ENCODE measurements around the gene ATP8A2.
"Not testable (repeated sequence)": the region's sequence is repeated elsewhere in the genome, so short reads cannot be mapped to it uniquely, and the experiment has no call there.

The ATP8A2 gene

GRCh38 chr13:25784119-25784518, 412.3 kb downstream of the ATP8A2 start:
- 78 to 100% methylated on average over 1 to 3 of the region's 4 CpGs for WGBS, 2 experiments (ENCODE audit: insufficient coverage in 2 of 2)

DNA sequence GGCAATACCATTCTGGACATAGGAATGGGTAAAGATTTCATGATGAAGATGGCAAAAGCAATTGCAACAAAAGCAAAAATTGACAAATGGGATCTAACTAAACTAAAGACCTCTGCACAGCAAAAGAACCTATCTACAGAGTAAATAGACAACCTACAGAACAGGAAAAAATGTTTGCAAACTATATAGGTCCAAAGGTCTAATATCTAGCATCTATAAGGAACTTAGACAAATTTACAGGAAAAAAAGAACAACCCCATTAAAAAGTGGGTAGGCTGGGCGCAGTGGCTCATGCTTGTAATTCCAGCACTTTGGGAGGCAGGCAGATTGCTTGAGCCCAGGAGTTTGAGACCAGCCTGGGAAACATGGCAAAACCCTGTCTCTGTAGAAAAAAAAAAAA, 418.4 kb downstream of the ATP8A2 start:
- H3K36me3 ChIP-seq (ENCODE audit: control insufficient read depth, insufficient read depth, low read length); H3K4me3 ChIP-seq (ENCODE audit: extremely low read depth, insufficient read depth, low read length, poor library complexity, severe bottlenecking); H3K9me3 ChIP-seq (ENCODE audit: control insufficient read depth, low read length); H3K27ac ChIP-seq (ENCODE audit: low read depth, low read length, severe bottlenecking); H3K4me1 ChIP-seq (ENCODE audit: control insufficient read depth, insufficient read depth, low read length, poor library complexity, severe bottlenecking): not testable (repeated sequence)
- WGBS, 2 experiments (ENCODE audit: insufficient coverage in 2 of 2): 86 to 100% methylated on average over 1 of the region's 1 CpG

More at GRCh38 chr13:25784119-25784518, 412.3 kb downstream of the ATP8A2 start:
- Histone ChIP-seq H3K27ac (ENCODE audit: low read depth, low read length, severe bottlenecking) (no peak overlapping the region), H3K4me3 (ENCODE audit: extremely low read depth, insufficient read depth, low read length, poor library complexity, severe bottlenecking) (no peak overlapping the region), H3K9me3 (ENCODE audit: control insufficient read depth, low read length) (no peaks in the 10 kb centered on the region), H3K36me3 (ENCODE audit: control insufficient read depth, insufficient read depth, low read length) (no peaks in the 10 kb centered on the region), H3K4me1 (ENCODE audit: control insufficient read depth, insufficient read depth, low read length, poor library complexity, severe bottlenecking) (no peaks in the 10 kb centered on the region)

DNA sequence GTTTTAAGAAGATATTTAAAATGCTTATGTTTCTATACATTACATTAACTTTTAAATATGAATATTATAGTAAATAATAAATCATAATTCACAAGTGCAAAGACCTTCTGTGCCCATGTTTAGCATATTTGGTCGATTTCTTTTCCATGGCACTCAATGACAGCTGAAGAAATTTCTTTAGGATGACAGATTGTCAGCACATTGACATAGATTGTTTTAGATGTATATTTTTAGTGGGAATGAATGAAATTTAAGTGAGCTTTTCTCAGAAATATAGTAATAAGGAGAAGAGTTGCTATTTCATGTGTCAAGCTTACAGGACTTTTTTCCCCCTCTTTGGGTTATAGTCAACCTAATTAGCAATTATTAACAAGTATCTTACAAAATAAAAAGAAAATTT, 423.5 kb downstream of the ATP8A2 start:
- H3K4me1 ChIP-seq (ENCODE audit: control insufficient read depth, insufficient read depth, low read length, poor library complexity, severe bottlenecking): no peaks in the 10 kb centered on the region
- WGBS, 2 experiments (ENCODE audit: insufficient coverage in 2 of 2): 100% methylated on average over 1 of the region's 1 CpG

DNA sequence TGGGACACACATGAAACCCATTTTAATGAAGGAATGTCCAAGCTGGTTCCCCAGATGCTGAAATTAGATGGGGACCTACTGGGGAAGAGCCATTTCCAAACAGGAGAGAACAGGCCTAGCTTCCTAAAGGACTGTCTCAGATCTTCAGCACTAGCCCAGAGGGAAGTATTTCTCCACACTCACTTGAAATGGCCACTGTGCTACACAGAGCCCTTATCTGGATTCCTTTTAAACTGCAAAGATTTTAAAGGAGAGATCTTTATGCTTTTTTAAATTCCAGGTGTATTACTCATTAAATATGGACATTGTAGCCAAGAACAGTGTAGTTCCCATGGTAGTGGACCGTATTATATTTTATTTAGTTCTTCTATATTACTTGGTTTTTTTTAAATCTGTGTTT, 424.7 kb downstream of the ATP8A2 start:
- H3K4me1 ChIP-seq (ENCODE audit: control insufficient read depth, insufficient read depth, low read length, poor library complexity, severe bottlenecking): no peaks in the 10 kb centered on the region
- no CpG with 5 or more reads among the region's 1 CpG for WGBS, 2 experiments (ENCODE audit: insufficient coverage in 2 of 2)
- H3K4me3 ChIP-seq (ENCODE audit: extremely low read depth, insufficient read depth, low read length, poor library complexity, severe bottlenecking): no peak overlapping the region

More for the DNA sequence above, 423.5 kb downstream of the ATP8A2 start:
- H3K27ac ChIP-seq (ENCODE audit: low read depth, low read length, severe bottlenecking): no peak overlapping the region
- H3K9me3 ChIP-seq (ENCODE audit: control insufficient read depth, low read length): no peaks in the 10 kb centered on the region
- H3K4me3 ChIP-seq (ENCODE audit: extremely low read depth, insufficient read depth, low read length, poor library complexity, severe bottlenecking): no peak overlapping the region
- H3K36me3 ChIP-seq (ENCODE audit: control insufficient read depth, insufficient read depth, low read length): no peaks in the 10 kb centered on the region

DNA sequence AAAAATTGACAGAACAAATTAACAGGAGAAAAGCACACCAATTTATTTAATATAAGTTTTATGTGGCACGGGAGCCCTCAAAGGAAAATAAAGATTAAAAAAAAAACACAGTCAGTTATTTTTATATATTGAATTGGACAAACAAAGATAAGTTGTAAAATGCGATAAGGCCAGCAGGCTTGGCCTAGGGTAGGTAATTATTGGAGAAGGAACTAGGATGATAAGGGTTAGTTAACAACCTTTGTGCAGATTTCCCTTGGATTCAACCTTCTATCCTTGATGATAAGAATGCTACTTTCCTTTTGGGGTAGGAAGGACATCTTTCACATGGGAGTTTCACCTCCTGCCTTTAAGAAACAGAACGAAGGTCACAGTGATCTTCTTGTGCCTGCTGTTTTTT, 427.2 kb downstream of the ATP8A2 start:
- Histone ChIP-seq H3K4me1 (ENCODE audit: control insufficient read depth, insufficient read depth, low read length, poor library complexity, severe bottlenecking) (peaks cover 1% of the 10 kb centered on the region), H3K36me3 (ENCODE audit: control insufficient read depth, insufficient read depth, low read length) (no peaks in the 10 kb centered on the region), H3K4me3 (ENCODE audit: extremely low read depth, insufficient read depth, low read length, poor library complexity, severe bottlenecking) (no peak overlapping the region), H3K27ac (ENCODE audit: low read depth, low read length, severe bottlenecking) (no peak overlapping the region), H3K9me3 (ENCODE audit: control insufficient read depth, low read length) (no peaks in the 10 kb centered on the region)
- WGBS, 2 experiments (ENCODE audit: insufficient coverage in 2 of 2): 91 to 100% methylated on average over 1 of the region's 3 CpGs

More for the DNA sequence above, 424.7 kb downstream of the ATP8A2 start:
- Histone ChIP-seq H3K36me3 (ENCODE audit: control insufficient read depth, insufficient read depth, low read length) (no peaks in the 10 kb centered on the region), H3K9me3 (ENCODE audit: control insufficient read depth, low read length) (no peaks in the 10 kb centered on the region), H3K27ac (ENCODE audit: low read depth, low read length, severe bottlenecking) (no peak overlapping the region)

GRCh38 chr13:25800523-25800922, 428.7 kb downstream of the ATP8A2 start:
- WGBS, 2 experiments (ENCODE audit: insufficient coverage in 2 of 2): 100% methylated on average over 3 of the region's 3 CpGs
- Histone ChIP-seq H3K4me1 (ENCODE audit: control insufficient read depth, insufficient read depth, low read length, poor library complexity, severe bottlenecking) (peaks cover 8% of the 10 kb centered on the region), H3K9me3 (ENCODE audit: control insufficient read depth, low read length) (no peaks in the 10 kb centered on the region), H3K36me3 (ENCODE audit: control insufficient read depth, insufficient read depth, low read length) (no peaks in the 10 kb centered on the region), H3K27ac (ENCODE audit: low read depth, low read length, severe bottlenecking) (no peak overlapping the region), H3K4me3 (ENCODE audit: extremely low read depth, insufficient read depth, low read length, poor library complexity, severe bottlenecking) (no peak overlapping the region)

- no peaks in the 10 kb centered on the region for H3K9me3 ChIP-seq (ENCODE audit: control insufficient read depth, low read length)
- 92% methylated on average over 2 of the region's 3 CpGs; no CpG with 5 or more reads in 1 of the 2 experiments for WGBS, 2 experiments (ENCODE audit: insufficient coverage in 2 of 2)
- no peak overlapping the region for H3K4me3 ChIP-seq (ENCODE audit: extremely low read depth, insufficient read depth, low read length, poor library complexity, severe bottlenecking)
Observed at GRCh38 chr13:25802579-25802978, 430.8 kb downstream of the ATP8A2 start.

GRCh38 chr13:25803641-25804040, 431.9 kb downstream of the ATP8A2 start:
- Histone ChIP-seq H3K36me3 (ENCODE audit: control insufficient read depth, insufficient read depth, low read length) (no peaks in the 10 kb centered on the region), H3K4me1 (ENCODE audit: control insufficient read depth, insufficient read depth, low read length, poor library complexity, severe bottlenecking) (peaks cover 8% of the 10 kb centered on the region), H3K4me3 (ENCODE audit: extremely low read depth, insufficient read depth, low read length, poor library complexity, severe bottlenecking) (no peak overlapping the region), H3K27ac (ENCODE audit: low read depth, low read length, severe bottlenecking) (no peak overlapping the region), H3K9me3 (ENCODE audit: control insufficient read depth, low read length) (no peaks in the 10 kb centered on the region)
- 83 to 100% methylated on average over 1 to 2 of the region's 3 CpGs for WGBS, 2 experiments (ENCODE audit: insufficient coverage in 2 of 2)

More at GRCh38 chr13:25802579-25802978, 430.8 kb downstream of the ATP8A2 start:
- Histone ChIP-seq H3K4me1 (ENCODE audit: control insufficient read depth, insufficient read depth, low read length, poor library complexity, severe bottlenecking) (peaks cover 8% of the 10 kb centered on the region), H3K36me3 (ENCODE audit: control insufficient read depth, insufficient read depth, low read length) (no peaks in the 10 kb centered on the region), H3K27ac (ENCODE audit: low read depth, low read length, severe bottlenecking) (no peak overlapping the region)

DNA sequence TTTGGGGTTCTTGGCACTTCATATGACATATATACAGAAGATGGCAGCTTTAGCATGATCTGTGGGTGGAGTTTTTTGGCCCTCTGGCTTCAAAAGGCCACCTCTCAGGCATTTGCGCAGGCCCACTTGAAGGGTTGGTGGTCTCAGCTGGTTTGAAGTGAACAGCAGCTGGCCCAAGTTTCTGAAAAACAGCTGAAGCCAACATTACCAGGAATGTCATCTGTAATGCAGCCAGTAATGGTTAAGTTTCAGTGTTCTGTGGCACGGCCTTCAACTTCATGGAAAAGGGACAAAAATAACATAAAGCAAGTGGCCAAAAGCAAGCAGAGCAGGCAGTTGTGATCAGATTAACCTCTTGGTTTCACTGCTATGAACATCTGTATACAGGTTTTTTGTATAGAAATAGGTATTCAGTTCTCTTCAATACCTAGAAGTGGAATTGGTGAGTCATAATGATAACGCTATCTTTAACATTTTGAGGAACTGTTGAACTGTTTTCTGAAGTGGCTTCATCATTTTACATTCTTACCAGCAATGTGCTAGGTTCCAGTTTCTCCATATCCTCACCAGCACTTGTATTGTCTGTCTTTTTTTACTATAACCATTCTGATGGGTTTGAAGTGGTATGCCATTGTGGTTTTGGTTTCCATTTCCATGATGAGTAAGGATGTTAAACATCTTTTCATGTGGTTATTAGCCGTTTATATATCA, 434.6 kb downstream of the ATP8A2 start:
- Histone ChIP-seq H3K4me1 (ENCODE audit: control insufficient read depth, insufficient read depth, low read length, poor library complexity, severe bottlenecking) (peaks cover 8% of the 10 kb centered on the region), H3K36me3 (ENCODE audit: control insufficient read depth, insufficient read depth, low read length) (no peaks in the 10 kb centered on the region), H3K9me3 (ENCODE audit: control insufficient read depth, low read length) (no peaks in the 10 kb centered on the region), H3K4me3 (ENCODE audit: extremely low read depth, insufficient read depth, low read length, poor library complexity, severe bottlenecking) (no peak overlapping the region), H3K27ac (ENCODE audit: low read depth, low read length, severe bottlenecking) (no peak overlapping the region)
- 98 to 100% methylated on average over 2 to 3 of the region's 4 CpGs for WGBS, 2 experiments (ENCODE audit: insufficient coverage in 2 of 2)

- no peak overlapping the region for H3K27ac ChIP-seq (ENCODE audit: low read depth, low read length, severe bottlenecking)
- H3K4me3 ChIP-seq (ENCODE audit: extremely low read depth, insufficient read depth, low read length, poor library complexity, severe bottlenecking): no peak overlapping the region
- WGBS, 2 experiments (ENCODE audit: insufficient coverage in 2 of 2): no CpG with 5 or more reads among the region's 1 CpG
- peaks cover 8% of the 10 kb centered on the region for H3K4me1 ChIP-seq (ENCODE audit: control insufficient read depth, insufficient read depth, low read length, poor library complexity, severe bottlenecking)
- H3K9me3 ChIP-seq (ENCODE audit: control insufficient read depth, low read length): no peaks in the 10 kb centered on the region
- H3K36me3 ChIP-seq (ENCODE audit: control insufficient read depth, insufficient read depth, low read length): no peaks in the 10 kb centered on the region
Observed at GRCh38 chr13:25807562-25807961, 435.8 kb downstream of the ATP8A2 start.

DNA sequence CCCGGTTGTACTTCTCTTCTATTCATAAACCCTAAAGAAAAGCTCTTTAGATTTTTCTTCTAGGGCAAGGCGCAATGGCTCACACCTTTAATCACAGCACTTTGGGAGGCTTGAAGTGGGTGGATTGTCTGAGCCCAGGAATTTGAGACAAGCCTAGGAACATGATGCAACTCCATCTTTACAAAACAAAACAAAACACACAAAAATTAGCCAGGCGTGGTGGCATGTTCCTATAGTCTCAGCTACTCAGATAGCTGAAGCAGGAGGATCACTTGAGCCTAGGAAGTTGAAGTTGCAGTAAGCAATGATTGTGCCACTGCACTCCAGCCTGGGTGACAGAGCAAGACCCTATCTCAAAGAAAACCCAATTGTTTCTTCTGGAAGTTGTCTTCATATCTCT, 439.7 kb downstream of the ATP8A2 start:
- Histone ChIP-seq H3K9me3 (ENCODE audit: control insufficient read depth, low read length) (no peaks in the 10 kb centered on the region), H3K27ac (ENCODE audit: low read depth, low read length, severe bottlenecking) (no peak overlapping the region), H3K36me3 (ENCODE audit: control insufficient read depth, insufficient read depth, low read length) (no peaks in the 10 kb centered on the region), H3K4me3 (ENCODE audit: extremely low read depth, insufficient read depth, low read length, poor library complexity, severe bottlenecking) (no peak overlapping the region), H3K4me1 (ENCODE audit: control insufficient read depth, insufficient read depth, low read length, poor library complexity, severe bottlenecking) (no peaks in the 10 kb centered on the region)
- 20% methylated on average over 1 of the region's 3 CpGs; no CpG with 5 or more reads in 1 of the 2 experiments for WGBS, 2 experiments (ENCODE audit: insufficient coverage in 2 of 2)

Measured in mesodermal cell (in vitro differentiated cells).